ENCODE data around the gene EDN3. TPM values are rescaled to one million over a fixed set of nuclear protein-coding genes. Genes with fewer than 3 reads are reported as not detected.

The EDN3 gene
- total and polyA plus RNA-seq, 2 experiments from 2014 or later: 0.13 to 0.17 TPM

DNA sequence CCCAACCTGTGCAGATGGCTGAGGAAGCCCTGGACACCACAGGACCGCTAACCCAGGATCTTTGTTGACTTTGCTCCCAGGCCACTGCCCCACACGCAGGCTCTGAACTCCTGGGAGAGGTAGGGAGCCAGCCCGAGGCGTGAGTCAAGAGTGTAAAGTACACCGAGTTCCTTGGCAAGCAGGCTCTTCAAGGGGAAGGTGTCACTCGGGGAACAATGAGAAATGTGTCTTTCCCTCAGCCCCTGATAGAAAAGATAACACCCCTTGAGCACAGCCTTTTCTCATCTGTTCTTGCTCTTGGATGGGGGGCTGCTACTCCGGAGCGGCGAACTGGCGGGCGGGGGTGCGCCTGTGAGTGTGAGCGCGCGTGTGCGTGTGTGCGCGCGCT, 472 bp upstream of the EDN3 start:
- no peaks in the 10 kb centered on the region for H3F3A ChIP-seq (replicated peaks; ENCODE audit: low read depth)
- H3K4me2 ChIP-seq: peak overlapping the region; percentile 83
- Mint-ChIP-seq H3K9me3 (no peaks in the 10 kb centered on the region), H3K4me1 (no peaks in the 10 kb centered on the region), H3K36me3 (ENCODE audit: low read depth) (no peaks in the 10 kb centered on the region), H3K27me3 (ENCODE audit: insufficient read depth, low read depth, poor library complexity) (peaks cover 53% of the 10 kb centered on the region), H3K4me3 (peak overlapping the region; percentile 57), H3K27ac (no peak overlapping the region)
- DNase-seq (ENCODE audit: low spot score) (peak; percentile 14), ATAC-seq (peak; percentile 38)
- H3K79me2 ChIP-seq (replicated peaks; ENCODE audit: insufficient read depth): no peaks in the 10 kb centered on the region
- H3K36me3 ChIP-seq (ENCODE audit: insufficient read depth): no peaks in the 10 kb centered on the region
- no peaks in the 10 kb centered on the region for H4K20me1 ChIP-seq (replicated peaks; ENCODE audit: insufficient read depth)
- H3K4me3 ChIP-seq: peak overlapping the region; percentile 65
- no peak overlapping the region for H3K27ac ChIP-seq (ENCODE audit: low read depth)
- no peaks in the 10 kb centered on the region for H3K4me1 ChIP-seq (ENCODE audit: insufficient read depth)
- H3K27me3 ChIP-seq (ENCODE audit: insufficient read depth): peaks cover 59% of the 10 kb centered on the region
- peaks cover 3% of the 10 kb centered on the region; the same call in 1 of the 2 replicates for H3K9me2 ChIP-seq (ENCODE audit: insufficient read depth)
- TF ChIP-seq ZNF114 (CRISPR knock-in tag; IDR thresholded peaks at IDR 0.05) (no peak), NANOG (IDR thresholded peaks at IDR 0.05; ENCODE audit: borderline replicate concordance) (no peak), EZH2 (IDR thresholded peaks at IDR 0.05; ENCODE audit: low read depth, unreplicated experiment) (no peak), ZNF331 (CRISPR knock-in tag; IDR thresholded peaks at IDR 0.05; ENCODE audit: low read depth) (no peak), EZH2phosphoT487 (IDR thresholded peaks at IDR 0.05; ENCODE audit: unreplicated experiment) (no peak), STAT1 (IDR thresholded peaks at IDR 0.05; ENCODE audit: unreplicated experiment) (no peak), JUNB (IDR thresholded peaks at IDR 0.05; ENCODE audit: unreplicated experiment) (no peak), CREB1 (CRISPR knock-in tag; IDR thresholded peaks at IDR 0.05; ENCODE audit: low read depth) (no peak), POLR2AphosphoS5 (IDR thresholded peaks at IDR 0.05; ENCODE audit: low read depth) (no peak)
- TF ChIP-seq, protein P1, sequence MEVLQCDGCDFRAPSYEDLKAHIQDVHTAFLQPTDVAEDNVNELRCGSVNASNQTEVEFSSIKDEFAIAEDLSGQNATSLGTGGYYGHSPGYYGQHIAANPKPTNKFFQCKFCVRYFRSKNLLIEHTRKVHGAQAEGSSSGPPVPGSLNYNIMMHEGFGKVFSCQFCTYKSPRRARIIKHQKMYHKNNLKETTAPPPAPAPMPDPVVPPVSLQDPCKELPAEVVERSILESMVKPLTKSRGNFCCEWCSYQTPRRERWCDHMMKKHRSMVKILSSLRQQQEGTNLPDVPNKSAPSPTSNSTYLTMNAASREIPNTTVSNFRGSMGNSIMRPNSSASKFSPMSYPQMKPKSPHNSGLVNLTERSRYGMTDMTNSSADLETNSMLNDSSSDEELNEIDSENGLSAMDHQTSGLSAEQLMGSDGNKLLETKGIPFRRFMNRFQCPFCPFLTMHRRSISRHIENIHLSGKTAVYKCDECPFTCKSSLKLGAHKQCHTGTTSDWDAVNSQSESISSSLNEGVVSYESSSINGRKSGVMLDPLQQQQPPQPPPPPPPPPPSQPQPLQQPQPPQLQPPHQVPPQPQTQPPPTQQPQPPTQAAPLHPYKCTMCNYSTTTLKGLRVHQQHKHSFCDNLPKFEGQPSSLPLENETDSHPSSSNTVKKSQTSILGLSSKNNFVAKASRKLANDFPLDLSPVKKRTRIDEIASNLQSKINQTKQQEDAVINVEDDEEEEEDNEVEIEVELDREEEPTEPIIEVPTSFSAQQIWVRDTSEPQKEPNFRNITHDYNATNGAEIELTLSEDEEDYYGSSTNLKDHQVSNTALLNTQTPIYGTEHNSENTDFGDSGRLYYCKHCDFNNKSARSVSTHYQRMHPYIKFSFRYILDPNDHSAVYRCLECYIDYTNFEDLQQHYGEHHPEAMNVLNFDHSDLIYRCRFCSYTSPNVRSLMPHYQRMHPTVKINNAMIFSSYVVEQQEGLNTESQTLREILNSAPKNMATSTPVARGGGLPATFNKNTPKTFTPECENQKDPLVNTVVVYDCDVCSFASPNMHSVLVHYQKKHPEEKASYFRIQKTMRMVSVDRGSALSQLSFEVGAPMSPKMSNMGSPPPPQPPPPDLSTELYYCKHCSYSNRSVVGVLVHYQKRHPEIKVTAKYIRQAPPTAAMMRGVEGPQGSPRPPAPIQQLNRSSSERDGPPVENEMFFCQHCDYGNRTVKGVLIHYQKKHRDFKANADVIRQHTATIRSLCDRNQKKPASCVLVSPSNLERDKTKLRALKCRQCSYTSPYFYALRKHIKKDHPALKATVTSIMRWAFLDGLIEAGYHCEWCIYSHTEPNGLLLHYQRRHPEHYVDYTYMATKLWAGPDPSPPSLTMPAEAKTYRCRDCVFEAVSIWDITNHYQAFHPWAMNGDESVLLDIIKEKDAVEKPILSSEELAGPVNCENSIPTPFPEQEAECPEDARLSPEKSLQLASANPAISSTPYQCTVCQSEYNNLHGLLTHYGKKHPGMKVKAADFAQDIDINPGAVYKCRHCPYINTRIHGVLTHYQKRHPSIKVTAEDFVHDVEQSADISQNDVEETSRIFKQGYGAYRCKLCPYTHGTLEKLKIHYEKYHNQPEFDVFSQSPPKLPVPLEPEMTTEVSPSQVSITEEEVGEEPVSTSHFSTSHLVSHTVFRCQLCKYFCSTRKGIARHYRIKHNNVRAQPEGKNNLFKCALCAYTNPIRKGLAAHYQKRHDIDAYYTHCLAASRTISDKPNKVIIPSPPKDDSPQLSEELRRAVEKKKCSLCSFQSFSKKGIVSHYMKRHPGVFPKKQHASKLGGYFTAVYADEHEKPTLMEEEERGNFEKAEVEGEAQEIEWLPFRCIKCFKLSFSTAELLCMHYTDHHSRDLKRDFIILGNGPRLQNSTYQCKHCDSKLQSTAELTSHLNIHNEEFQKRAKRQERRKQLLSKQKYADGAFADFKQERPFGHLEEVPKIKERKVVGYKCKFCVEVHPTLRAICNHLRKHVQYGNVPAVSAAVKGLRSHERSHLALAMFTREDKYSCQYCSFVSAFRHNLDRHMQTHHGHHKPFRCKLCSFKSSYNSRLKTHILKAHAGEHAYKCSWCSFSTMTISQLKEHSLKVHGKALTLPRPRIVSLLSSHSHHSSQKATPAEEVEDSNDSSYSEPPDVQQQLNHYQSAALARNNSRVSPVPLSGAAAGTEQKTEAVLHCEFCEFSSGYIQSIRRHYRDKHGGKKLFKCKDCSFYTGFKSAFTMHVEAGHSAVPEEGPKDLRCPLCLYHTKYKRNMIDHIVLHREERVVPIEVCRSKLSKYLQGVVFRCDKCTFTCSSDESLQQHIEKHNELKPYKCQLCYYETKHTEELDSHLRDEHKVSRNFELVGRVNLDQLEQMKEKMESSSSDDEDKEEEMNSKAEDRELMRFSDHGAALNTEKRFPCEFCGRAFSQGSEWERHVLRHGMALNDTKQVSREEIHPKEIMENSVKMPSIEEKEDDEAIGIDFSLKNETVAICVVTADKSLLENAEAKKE (CRISPR knock-in tag; IDR thresholded peaks at IDR 0.05): no peak
- TF ChIP-seq, protein P2, sequence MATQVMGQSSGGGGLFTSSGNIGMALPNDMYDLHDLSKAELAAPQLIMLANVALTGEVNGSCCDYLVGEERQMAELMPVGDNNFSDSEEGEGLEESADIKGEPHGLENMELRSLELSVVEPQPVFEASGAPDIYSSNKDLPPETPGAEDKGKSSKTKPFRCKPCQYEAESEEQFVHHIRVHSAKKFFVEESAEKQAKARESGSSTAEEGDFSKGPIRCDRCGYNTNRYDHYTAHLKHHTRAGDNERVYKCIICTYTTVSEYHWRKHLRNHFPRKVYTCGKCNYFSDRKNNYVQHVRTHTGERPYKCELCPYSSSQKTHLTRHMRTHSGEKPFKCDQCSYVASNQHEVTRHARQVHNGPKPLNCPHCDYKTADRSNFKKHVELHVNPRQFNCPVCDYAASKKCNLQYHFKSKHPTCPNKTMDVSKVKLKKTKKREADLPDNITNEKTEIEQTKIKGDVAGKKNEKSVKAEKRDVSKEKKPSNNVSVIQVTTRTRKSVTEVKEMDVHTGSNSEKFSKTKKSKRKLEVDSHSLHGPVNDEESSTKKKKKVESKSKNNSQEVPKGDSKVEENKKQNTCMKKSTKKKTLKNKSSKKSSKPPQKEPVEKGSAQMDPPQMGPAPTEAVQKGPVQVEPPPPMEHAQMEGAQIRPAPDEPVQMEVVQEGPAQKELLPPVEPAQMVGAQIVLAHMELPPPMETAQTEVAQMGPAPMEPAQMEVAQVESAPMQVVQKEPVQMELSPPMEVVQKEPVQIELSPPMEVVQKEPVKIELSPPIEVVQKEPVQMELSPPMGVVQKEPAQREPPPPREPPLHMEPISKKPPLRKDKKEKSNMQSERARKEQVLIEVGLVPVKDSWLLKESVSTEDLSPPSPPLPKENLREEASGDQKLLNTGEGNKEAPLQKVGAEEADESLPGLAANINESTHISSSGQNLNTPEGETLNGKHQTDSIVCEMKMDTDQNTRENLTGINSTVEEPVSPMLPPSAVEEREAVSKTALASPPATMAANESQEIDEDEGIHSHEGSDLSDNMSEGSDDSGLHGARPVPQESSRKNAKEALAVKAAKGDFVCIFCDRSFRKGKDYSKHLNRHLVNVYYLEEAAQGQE (IDR thresholded peaks at IDR 0.05; ENCODE audit: unreplicated experiment): no peak
- TF ChIP-seq, protein P3, sequence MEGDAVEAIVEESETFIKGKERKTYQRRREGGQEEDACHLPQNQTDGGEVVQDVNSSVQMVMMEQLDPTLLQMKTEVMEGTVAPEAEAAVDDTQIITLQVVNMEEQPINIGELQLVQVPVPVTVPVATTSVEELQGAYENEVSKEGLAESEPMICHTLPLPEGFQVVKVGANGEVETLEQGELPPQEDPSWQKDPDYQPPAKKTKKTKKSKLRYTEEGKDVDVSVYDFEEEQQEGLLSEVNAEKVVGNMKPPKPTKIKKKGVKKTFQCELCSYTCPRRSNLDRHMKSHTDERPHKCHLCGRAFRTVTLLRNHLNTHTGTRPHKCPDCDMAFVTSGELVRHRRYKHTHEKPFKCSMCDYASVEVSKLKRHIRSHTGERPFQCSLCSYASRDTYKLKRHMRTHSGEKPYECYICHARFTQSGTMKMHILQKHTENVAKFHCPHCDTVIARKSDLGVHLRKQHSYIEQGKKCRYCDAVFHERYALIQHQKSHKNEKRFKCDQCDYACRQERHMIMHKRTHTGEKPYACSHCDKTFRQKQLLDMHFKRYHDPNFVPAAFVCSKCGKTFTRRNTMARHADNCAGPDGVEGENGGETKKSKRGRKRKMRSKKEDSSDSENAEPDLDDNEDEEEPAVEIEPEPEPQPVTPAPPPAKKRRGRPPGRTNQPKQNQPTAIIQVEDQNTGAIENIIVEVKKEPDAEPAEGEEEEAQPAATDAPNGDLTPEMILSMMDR (conservative IDR thresholded peaks at IDR 0.05; ENCODE audit: low read depth in 2 of 2): no peak
- TF ChIP-seq, protein P4, sequence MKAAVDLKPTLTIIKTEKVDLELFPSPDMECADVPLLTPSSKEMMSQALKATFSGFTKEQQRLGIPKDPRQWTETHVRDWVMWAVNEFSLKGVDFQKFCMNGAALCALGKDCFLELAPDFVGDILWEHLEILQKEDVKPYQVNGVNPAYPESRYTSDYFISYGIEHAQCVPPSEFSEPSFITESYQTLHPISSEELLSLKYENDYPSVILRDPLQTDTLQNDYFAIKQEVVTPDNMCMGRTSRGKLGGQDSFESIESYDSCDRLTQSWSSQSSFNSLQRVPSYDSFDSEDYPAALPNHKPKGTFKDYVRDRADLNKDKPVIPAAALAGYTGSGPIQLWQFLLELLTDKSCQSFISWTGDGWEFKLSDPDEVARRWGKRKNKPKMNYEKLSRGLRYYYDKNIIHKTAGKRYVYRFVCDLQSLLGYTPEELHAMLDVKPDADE (IDR thresholded peaks at IDR 0.05): no peak
- H2AFZ ChIP-seq: peak overlapping the region; percentile 23; the same call in 1 of the 2 replicates

All from GM23338 (cell line).